Mucosa of gallbladder (tissue), 1 donor: Measurements from ENCODE around the gene SEMA6B. TPM values are rescaled to one million over a fixed set of nuclear protein-coding genes. Genes with fewer than 3 reads are reported as not detected.
A peak's percentile ranks its signal among the peaks of the same experiment; 100 is the strongest.

ENCODE experiments used
- DNase-seq: peaks from one replicate; pipeline ENCODE4 v3.0.0-alpha.2; 2020; ENCODE audit warnings: low spot score
- total RNA-seq: library from RNA; stranded (reverse); gene quantifications from one replicate; pipeline ENCODE4 v1.2.1, GENCODE V29; 2021
- donor health status: DM: no; HTN: no; CAD: no.

Gene SEMA6B
- total RNA-seq, 1 donor from 2014 or later = 5.0 TPM

DNA sequence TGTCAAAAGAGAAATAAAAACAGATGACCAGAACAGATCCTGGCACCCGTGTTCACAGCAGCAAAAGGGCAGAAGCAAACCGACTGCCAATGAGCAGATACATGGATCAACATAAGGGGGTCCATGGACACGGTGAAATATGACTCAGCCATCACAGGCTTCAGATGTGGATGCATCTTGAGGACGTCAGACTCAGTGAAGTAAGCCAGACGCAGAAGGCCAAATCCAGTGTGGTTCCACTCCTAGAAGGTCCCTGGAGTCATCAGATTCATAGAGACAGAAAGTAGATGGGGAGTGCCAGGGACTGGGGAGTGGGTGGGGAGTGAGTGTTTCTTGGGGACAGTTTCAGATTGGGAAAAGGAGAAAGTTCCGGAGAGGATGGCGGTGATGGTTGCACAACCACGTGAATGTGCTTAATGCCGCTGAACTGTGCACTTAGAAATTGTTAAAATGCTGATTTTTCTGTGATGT lies 28.8 kb upstream of the SEMA6B start:
- no peak for DNase-seq

GRCh38 chr19:4587527-4587926 lies 28.0 kb upstream of the SEMA6B start:
- no peak for DNase-seq

DNA sequence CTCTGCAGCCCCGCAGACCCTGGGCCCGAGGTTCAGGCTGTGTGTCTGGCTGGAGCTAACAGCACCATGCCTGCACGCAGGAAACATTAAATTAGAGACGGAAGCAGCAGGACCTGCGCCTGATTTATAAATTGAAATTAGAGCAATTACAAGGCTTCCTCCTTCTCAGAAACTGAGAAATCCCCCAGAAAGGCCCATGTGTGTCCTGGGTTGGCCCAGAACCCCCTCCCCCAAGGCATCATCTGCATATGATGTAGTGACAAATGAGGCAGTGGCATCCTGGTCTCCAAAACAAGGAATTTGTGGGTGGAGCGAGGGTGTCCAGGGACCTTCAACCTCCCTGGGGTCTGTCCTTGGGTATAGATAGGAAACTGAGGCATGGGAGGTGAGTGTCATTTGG lies 27.2 kb upstream of the SEMA6B start:
- no peak for DNase-seq

- no peak for DNase-seq
Observed at GRCh38 chr19:4586245-4586644, 26.8 kb upstream of the SEMA6B start.

GRCh38 chr19:4585556-4585955 lies 26.1 kb upstream of the SEMA6B start:
- no peak for DNase-seq

- no peak for DNase-seq
Observed at GRCh38 chr19:4584670-4585460, 25.4 kb upstream of the SEMA6B start.

- no peak for DNase-seq
Observed at GRCh38 chr19:4583961-4584669, 24.6 kb upstream of the SEMA6B start.

GRCh38 chr19:4582980-4583842 lies 23.7 kb upstream of the SEMA6B start:
- DNase-seq = no peak

- no peak for DNase-seq
Observed at GRCh38 chr19:4581666-4582553, 22.4 kb upstream of the SEMA6B start.

GRCh38 chr19:4580961-4581665 lies 21.6 kb upstream of the SEMA6B start:
- no peak for DNase-seq

- no peak for DNase-seq
Observed at GRCh38 chr19:4580021-4580901, 20.8 kb upstream of the SEMA6B start.

DNA sequence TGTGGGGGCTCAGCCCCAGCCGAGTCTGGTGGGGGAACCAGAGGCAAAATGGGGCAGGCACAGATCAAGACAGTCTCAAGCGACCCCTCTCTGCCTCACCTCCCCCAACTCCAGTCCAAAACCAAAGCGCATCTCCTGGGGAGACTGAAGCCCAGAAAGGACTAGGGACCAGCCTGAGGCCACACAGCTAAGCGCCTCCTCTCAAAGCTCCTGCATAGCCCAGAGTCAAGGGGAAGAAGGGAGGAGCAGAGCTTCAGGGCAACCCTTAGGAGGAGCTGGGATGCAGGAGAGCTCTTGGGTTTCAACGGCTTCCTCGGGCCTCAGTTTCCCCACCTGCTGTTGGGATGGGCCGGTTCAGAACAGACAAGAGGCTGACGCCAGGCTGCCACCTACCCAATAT lies 19.9 kb upstream of the SEMA6B start:
- no peak for DNase-seq

DNA sequence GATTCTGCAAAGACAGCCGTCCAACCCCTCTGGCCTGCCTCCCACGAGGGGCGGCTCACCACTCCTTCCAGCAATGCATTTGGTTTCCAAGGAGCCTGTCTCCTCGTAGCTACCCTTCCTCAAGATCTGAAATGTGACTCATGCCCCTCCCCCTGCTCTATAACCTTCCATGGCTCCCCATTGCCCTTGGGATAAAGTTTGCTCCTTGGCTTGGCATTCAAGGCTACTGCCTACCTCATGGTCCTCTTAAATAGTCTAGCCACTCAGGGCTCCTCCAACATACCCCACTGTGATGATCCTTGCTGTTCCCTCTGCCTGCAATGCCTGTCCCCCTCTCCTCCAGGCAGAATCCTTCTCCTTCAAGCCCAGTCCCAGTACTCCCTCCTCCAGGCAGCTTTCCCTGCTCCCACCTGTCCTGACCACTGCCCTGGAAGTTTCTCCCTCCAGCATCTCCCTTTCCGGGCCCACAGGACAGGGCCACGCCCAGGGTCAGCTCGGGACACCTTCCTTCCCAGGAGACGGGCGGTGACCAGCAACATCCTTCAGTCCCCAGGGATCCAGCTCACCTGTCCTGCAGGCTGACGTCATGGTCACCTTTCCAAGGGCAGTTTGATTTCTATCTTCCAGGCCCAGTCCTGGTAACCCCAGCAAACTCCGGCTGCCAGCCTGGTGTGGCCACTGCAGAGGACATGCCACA lies 19.2 kb upstream of the SEMA6B start:
- no peak for DNase-seq

DNA sequence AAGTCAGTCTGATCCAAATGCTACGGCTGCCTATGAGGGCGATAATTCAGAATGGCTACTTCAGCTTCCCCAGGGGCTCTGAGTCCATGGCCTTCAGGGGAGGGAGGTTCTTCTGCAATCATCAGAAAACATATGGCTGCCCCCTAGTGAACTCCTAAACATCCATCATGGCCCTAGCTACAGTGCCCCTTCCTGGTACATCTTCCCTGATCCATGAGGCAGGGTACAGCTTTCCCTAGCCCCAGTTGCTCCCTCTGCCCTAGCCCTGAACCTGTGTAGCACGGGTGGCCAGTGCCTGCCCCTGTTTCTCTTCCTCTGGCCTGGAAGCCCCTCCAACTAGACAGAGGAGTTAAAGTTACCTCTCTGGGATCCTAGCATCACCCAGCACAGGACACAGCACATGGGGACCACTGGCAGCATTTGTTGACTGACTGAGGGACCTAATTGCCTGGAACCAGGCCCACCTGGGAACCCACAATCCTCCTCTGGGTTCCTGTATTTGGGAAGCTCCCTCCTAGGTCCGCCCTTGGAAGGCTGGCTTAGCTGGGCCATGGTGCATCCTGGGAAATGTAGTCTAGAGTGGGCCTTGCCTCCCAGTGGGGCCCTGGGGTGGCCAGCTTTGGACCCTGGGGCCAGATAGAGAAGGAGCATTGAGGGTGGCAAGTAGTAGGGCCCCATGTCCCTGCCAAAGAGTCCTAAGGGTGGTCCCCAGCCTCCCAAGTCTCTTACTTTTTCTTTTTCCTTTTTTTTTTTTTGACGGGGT lies 17.7 kb upstream of the SEMA6B start:
- no peak for DNase-seq

DNA sequence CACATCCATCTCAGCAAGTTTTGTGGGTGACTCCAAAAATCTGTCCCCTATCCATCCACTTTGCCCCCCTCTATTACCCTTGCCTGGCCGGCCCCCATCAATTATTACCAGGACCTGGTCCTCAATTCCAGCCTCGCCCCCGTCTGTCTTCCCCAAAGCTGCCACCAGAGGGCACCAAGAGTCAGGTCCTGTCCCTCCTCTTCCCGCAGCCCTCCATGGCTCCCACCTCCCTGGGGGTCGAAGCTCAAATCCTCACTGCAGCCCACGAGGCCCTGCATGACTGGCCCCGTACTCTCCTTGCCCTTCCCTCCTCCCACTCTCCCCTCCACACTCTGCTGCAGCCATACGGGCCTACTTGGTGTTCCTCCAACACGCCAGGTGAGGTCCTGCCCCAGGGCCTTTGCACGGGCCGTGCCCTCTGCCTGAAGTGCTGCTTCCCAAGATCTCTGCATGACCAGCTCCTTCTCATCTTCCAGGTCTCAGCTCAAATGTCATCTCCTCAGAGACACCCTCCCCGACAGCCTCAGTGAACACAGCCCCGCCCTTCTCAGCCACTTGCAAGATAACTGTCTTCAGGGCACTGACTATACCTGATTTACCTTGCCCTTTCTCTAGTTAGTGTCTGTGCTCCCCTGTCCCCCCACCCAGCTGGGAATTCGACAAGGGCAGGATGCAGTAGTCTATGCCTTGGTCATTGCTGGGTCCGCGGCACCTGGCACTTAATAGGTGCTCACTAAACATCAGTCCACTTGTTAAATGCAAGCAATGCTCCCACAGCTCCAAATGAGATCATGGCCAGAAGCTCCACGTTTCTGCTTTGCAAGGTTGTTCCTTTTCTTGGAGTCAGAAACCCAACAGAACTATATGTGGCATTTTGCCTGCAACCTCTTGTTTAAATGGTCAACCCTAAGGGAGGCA lies 16.8 kb upstream of the SEMA6B start:
- peak; percentile 36 for DNase-seq

DNA sequence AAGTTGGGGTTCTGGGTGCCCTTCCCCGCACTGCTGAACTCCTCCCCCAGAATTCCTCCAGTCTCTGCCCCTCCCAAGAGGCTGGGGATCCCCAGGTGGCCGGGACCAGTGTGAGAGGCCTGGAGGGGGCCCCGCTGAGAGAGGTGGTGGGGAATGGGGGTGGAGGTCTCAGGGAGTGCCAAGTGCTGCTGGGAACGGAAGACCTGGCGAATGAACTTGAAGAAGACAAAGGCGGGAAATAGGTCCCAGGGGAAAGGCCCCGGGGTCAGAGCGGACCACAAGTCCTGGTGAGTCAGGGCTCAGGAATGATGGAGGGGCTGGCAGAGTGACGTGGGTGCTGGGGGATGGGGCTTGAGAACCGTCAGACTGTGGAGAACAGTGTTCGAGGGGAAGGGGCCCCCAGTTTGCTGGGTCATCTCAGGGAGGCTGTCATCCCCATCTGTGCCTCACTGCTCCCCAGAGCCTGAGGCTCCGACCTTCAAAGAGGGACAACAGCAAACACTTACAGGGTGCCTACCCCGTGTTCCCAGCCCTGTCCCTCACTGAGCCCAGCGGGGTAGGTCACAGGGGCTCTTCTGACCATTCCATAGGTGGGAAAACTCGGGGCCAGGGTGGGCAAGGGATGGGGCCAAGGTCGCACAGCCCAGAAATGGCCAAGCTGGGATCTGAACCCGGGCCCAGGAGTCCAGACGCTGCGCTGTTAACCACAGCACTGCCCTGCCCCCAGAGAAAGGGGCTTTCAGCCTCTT lies 16.0 kb upstream of the SEMA6B start:
- DNase-seq = no peak
